Measurements from ENCODE around the gene SUZ12. TPM values are rescaled to one million over a fixed set of nuclear protein-coding genes. Genes with fewer than 3 reads are reported as not detected.
A peak's percentile ranks its signal among the peaks of the same experiment; 100 is the strongest.
"Not testable (repeated sequence)": the region's sequence is repeated elsewhere in the genome, so short reads cannot be mapped to it uniquely, and the experiment has no call there.

The SUZ12 gene
- total RNA-seq, result 14.7 TPM

DNA sequence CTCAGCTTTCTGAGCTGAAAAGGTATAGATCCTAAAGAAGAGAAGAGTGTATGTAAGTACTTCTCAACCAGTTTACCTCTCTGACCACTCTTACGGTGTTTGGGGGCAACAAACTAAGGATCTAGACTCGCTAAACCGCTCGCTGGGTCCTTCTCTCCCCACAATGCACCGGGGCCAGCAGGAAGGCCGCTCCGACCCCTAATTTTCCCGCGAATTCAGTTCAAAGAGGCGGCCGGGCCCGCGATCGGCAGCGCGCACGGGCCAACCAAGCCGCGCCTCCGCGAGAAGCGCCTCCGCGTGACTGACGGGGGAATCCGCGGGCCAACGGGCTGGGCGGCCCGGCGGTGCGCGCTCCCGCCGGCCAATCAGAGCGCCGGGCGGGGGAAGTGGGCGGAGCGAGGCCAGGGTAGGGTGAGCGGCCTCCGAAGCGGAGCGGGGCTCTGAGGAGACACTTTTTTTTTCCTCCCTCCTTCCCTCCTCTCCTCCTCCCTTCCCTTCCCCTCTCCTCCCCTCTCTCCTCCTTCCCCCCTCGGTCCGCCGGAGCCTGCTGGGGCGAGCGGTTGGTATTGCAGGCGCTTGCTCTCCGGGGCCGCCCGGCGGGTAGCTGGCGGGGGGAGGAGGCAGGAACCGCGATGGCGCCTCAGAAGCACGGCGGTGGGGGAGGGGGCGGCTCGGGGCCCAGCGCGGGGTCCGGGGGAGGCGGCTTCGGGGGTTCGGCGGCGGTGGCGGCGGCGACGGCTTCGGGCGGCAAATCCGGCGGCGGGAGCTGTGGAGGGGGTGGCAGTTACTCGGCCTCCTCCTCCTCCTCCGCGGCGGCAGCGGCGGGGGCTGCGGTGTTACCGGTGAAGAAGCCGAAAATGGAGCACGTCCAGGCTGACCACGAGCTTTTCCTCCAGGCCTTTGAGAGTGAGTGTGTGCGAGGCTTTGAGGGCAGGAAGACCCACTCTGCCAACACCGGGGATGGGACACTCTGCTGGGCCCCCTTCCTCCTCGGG, at the start of gene SUZ12:
SUZ12 (plus strand) TSS at position 393 of the 995 bp plus-strand sequence; CDS start at position 633, 240 bp downstream.
- H3K27ac ChIP-seq, result peak within 1 kb of the TSS; percentile 92
- H3K36me3 ChIP-seq; intact Hi-C loops (cut with DNase I); H3K27me3 ChIP-seq; H3K9me3 ChIP-seq: not testable (repeated sequence)
- peak within 1 kb of the TSS; percentile 88 to 92 for H3K4me3 ChIP-seq
- DNase-seq (ENCODE audit: extremely low spot score in 2 of 2), result peak in 1 of 2 donors; percentile 88
- H3K4me1 ChIP-seq, result peaks cover 11% of the 10 kb centered on the region
- TF ChIP-seq POLR2AphosphoS5 (IDR thresholded peaks at IDR 0.05; ENCODE audit: insufficient read depth in 1 of 2, low read depth in 1 of 2), result peak in 1 of 2 donors; percentile 75
- peak in 1 of 2 donors; percentile 33 for TF ChIP-seq POLR2A (IDR thresholded peaks at IDR 0.05)

DNA sequence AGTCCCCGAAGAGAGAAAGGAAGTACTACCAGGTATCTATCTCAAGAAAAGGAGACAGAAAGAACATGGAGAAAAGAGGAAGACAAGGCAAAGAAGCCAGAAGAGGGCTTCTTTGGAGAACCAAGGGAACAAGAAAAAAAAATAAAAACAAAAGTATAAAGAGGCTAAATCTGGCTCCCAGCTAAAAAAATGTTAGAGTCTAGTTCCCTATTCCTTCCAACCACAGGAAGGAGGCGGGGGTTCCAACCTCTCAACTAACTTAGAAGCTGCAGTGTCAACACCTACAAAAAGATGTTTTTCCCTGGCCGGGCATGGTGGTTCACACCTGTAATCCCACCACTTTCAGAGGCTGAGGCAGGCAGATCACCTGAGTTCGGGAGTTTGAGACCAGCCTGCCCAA, 48.7 kb upstream of the SUZ12 start:
- no peak overlapping the region for H3K4me3 ChIP-seq
- no peaks in the 10 kb centered on the region for H3K9me3 ChIP-seq
- TF ChIP-seq POLR2A (IDR thresholded peaks at IDR 0.05) (no peak), POLR2AphosphoS5 (IDR thresholded peaks at IDR 0.05; ENCODE audit: insufficient read depth in 1 of 2, low read depth in 1 of 2) (no peak)
- TF ChIP-seq, protein P1, sequence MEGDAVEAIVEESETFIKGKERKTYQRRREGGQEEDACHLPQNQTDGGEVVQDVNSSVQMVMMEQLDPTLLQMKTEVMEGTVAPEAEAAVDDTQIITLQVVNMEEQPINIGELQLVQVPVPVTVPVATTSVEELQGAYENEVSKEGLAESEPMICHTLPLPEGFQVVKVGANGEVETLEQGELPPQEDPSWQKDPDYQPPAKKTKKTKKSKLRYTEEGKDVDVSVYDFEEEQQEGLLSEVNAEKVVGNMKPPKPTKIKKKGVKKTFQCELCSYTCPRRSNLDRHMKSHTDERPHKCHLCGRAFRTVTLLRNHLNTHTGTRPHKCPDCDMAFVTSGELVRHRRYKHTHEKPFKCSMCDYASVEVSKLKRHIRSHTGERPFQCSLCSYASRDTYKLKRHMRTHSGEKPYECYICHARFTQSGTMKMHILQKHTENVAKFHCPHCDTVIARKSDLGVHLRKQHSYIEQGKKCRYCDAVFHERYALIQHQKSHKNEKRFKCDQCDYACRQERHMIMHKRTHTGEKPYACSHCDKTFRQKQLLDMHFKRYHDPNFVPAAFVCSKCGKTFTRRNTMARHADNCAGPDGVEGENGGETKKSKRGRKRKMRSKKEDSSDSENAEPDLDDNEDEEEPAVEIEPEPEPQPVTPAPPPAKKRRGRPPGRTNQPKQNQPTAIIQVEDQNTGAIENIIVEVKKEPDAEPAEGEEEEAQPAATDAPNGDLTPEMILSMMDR (IDR thresholded peaks at IDR 0.05), result no peak
- no peak overlapping the region for H3K27ac ChIP-seq
- no peaks in the 10 kb centered on the region for H3K27me3 ChIP-seq
- no peak for DNase-seq (ENCODE audit: extremely low spot score in 2 of 2)
- H3K4me1 ChIP-seq, result no peaks in the 10 kb centered on the region
- intact Hi-C loops (cut with DNase I), result no loop called here
- H3K36me3 ChIP-seq, result peaks cover 6 to 98% of the 10 kb centered on the region in 2 donors

DNA sequence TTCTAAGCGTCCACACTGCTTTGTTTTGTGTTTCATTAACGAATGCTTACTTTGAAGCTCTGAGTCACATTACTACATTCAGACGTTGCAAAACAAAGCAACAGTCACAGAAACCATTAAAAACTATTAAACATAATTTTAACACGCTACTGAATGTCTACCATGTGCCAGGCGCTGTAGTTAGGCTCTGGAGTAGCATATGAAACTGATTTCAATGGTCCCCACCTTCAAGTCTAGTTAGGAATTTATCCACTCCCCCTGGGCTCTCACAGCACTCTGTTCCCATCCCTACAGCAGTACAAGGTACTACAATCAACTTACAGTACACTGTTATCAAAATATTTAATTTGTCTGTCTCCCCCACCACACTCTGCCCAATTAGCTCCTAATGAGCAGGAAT, 35.9 kb upstream of the SUZ12 start:
- peaks cover 17% of the 10 kb centered on the region for H3K4me1 ChIP-seq
- no peaks in the 10 kb centered on the region for H3K27me3 ChIP-seq
- intact Hi-C loops (cut with DNase I), result loop anchor here (10.0 kb wide), 1 partner anchor 466 kb away; no protein-coding TSS in a partner anchor
- H3K27ac ChIP-seq, result peak overlapping the region; percentile 60
- H3K4me3 ChIP-seq, result peak overlapping the region; percentile 69 to 86
- H3K9me3 ChIP-seq, result no peaks in the 10 kb centered on the region
- H3K36me3 ChIP-seq, result peaks cover 0 to 33% of the 10 kb centered on the region in 2 donors
- TF ChIP-seq POLR2AphosphoS5 (IDR thresholded peaks at IDR 0.05; ENCODE audit: insufficient read depth in 1 of 2, low read depth in 1 of 2) (no peak), POLR2A (IDR thresholded peaks at IDR 0.05) (no peak)
- no peak for DNase-seq (ENCODE audit: extremely low spot score in 2 of 2)

DNA sequence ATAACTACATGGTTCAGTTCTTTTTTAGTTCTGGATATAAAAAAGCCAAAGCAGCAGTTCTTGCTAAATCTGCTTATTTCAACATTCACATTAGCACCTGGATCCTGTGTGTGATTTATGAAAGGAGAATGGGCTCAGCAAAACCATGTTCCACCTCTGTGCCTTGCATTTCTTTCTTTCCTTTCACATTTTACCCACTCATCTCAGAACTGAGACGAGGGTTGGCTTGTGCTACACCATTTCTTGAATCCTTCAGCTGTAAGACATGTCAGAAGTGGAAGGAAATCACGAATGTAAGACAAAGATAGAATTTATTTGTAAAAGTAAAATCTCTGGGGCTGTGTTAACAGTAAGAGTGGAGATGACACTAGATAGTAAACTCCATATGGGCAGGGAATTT, 34.1 kb upstream of the SUZ12 start:
- Histone ChIP-seq H3K36me3 (peaks cover 0 to 18% of the 10 kb centered on the region in 2 donors), H3K4me1 (peaks cover 17% of the 10 kb centered on the region), H3K27ac (no peak overlapping the region), H3K9me3 (no peaks in the 10 kb centered on the region), H3K27me3 (no peaks in the 10 kb centered on the region), H3K4me3 (no peak overlapping the region)
- no peak for DNase-seq (ENCODE audit: extremely low spot score in 2 of 2)
- TF ChIP-seq, protein P1 (IDR thresholded peaks at IDR 0.05), result no peak
- no peak for TF ChIP-seq POLR2A (IDR thresholded peaks at IDR 0.05)
- TF ChIP-seq POLR2AphosphoS5 (IDR thresholded peaks at IDR 0.05; ENCODE audit: insufficient read depth in 1 of 2, low read depth in 1 of 2), result no peak
- intact Hi-C loops (cut with DNase I), result loop anchor here (10.0 kb wide), 1 partner anchor 468 kb away; no protein-coding TSS in a partner anchor

DNA sequence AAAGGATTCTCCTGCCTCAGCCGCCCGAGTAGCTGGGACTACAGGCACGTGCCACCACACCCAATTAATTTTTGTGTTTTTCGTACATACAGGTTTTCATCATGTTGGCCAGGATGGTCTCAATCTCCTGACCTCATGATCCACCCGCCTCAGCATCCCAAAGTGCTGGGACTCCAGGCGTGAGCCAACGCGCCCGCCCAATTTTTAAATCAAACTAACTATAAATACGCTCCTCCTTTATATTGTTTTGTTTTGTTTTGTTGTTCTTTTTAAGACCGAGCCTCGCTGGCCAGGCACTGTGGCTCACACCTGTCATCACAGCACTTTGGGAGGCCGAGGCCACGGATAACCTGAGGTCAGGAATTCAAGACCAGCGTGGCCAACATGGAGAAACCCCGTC, 33.4 kb upstream of the SUZ12 start:
- intact Hi-C loops (cut with DNase I), result loop anchor here (10.0 kb wide), 1 partner anchor 469 kb away; no protein-coding TSS in a partner anchor
- TF ChIP-seq, protein P1 (IDR thresholded peaks at IDR 0.05), result no peak
- no peak for TF ChIP-seq POLR2AphosphoS5 (IDR thresholded peaks at IDR 0.05; ENCODE audit: insufficient read depth in 1 of 2, low read depth in 1 of 2)
- TF ChIP-seq POLR2A (IDR thresholded peaks at IDR 0.05), result no peak
- DNase-seq (ENCODE audit: extremely low spot score in 2 of 2), result no peak
- Histone ChIP-seq H3K9me3 (no peaks in the 10 kb centered on the region), H3K36me3 (peaks cover 0 to 10% of the 10 kb centered on the region in 2 donors), H3K4me3 (no peak overlapping the region), H3K27ac (no peak overlapping the region), H3K27me3 (no peaks in the 10 kb centered on the region), H3K4me1 (peaks cover 17% of the 10 kb centered on the region)

All from vagina (tissue), 2 donors.